Stimulated activated CD8-positive, alpha-beta memory T cell treated with anti-CD3 and anti-CD28 coated beads, Interleukin-4, amount 100 ng/mL, for 24 hours (primary cell): Measurements from ENCODE around the gene DNASE2.
"Not testable (repeated sequence)": the region's sequence is repeated elsewhere in the genome, so short reads cannot be mapped to it uniquely, and the experiment has no call there.

ENCODE experiments used
- DNase-seq: peaks from one replicate; pipeline ENCODE4 v3.0.0-alpha.2; 2020; ENCODE audit warnings: low read depth

DNASE2 gene

DNA sequence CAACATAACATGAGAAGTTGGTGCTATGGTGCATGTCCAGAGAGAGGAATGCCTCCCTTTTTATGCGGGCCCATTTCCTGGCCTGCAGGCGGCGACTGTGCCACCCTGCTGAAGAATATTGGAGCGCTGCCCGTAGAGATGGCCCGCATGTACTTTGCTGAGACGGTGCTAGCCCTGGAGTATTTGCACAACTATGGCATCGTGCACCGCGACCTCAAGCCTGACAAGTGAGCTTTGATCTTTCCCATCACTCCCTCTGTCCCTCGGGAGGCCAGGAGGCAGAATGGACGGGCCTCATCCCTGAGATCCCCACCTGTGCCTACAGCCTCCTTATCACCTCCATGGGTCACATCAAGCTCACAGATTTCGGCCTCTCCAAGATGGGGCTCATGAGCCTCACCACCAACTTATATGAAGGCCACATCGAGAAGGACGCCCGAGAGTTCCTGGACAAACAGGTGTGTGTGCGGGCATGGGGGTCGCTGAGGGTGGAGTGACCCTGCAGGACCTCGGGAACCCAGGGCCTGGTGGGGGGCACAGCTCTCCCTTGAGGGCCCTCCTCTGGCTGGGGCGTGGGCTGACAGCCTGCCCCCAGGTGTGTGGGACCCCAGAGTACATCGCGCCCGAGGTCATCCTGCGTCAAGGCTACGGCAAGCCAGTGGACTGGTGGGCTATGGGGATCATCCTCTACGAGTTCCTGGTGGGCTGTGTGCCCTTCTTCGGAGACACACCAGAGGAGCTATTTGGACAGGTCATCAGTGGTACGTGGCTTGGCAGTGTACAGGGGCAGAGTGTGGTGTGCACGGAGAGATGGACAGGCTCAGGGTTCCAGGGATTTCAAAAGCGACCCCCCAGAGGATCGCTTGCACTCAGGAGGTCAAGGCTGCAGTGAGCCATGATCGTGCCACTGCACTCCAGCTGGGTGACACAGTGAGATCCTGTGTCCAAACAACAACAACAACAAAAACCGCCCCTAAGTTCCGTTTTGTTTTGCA, 16.2 kb downstream of the DNASE2 start:
- no peak for DNase-seq

GRCh38 chr19:12864143-12864542, 17.1 kb downstream of the DNASE2 start:
- no peak for DNase-seq

- no peak for DNase-seq
Measured at GRCh38 chr19:12859546-12859945, 21.7 kb downstream of the DNASE2 start.

DNA sequence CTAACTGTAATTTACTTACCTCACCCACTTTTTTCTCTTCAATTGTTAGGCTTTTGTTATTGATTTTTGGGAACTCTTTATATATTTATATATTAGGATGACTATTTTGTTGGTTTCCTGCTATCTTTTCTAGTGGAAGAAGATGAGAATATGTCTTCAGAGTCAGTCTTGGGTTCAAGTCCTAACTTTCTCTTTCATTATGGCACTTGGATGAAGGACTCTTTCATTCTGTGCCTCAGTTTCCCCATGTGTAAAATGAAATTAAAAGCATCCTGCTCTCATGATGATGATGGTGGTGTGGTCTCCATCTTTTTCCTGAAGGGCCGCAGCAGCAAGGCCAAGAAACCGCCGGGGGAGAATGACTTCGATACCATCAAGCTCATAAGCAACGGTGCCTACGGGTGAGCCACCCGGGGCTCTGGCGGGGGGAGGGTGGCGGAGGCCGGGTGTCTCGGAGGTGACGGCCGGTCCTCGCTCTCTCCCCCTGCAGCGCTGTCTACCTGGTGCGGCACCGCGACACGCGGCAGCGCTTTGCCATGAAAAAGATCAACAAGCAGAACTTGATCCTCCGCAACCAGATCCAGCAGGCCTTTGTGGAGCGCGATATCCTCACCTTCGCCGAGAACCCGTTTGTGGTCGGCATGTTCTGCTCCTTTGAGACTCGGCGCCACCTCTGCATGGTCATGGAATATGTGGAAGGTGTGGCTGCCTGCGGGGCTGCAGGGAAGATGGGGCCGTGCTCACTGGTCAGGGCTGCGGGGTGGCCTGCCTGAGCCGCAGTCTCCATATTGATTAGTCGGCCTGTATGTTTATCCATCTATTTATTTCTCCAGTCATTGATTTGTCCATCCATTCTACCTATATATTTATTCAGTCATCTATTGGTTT, 23.0 kb downstream of the DNASE2 start:
- DNase-seq: no peak

DNA sequence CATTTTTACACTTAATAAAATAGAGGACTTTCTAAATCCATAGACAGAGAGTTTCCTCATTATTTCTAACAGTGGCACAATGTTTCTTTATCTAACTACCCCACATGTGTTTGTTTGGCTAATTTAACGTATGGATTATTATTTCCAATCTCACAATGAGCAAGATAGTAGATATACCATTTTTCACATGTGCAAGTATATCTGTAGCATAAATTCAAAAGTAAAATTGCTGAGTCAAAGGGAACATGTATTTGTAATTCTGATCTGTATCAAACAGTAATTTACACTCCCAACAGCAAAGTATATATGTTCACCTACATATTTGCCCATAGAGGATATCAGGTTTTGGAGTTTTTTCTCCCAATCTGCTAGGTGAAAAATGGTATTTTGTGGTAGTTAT, 24.6 kb downstream of the DNASE2 start:
- no peak for DNase-seq

- peak; percentile 81 for DNase-seq
Measured at GRCh38 chr19:12847159-12848139, 33.8 kb downstream of the DNASE2 start.

DNA sequence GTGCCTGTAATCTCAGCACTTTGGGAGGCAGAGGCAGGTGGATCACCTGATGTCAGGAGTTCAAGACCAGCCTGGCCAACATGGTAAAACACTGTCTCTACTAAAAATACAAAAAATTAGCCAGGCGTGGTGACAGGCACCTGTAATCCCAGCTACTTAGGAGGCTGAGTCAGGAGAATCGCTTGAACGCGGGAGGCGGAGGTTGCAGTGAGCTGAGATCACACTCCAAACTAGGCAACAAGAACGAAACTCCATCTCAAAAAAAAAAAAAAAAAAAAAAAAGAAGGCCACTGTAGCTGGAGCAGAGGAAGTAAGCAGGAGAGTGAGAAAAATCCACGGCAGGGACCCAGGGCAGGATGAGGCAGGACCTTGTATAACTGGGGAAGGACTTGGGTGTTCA, 34.6 kb downstream of the DNASE2 start:
- DNase-seq: not testable (repeated sequence)

- DNase-seq: no peak
Measured at GRCh38 chr19:12843999-12844732, 37.1 kb downstream of the DNASE2 start.

- DNase-seq: no peak
Measured at GRCh38 chr19:12843328-12843727, 37.9 kb downstream of the DNASE2 start.

- DNase-seq: no peak
Measured at GRCh38 chr19:12842511-12842910, 38.7 kb downstream of the DNASE2 start.

DNA sequence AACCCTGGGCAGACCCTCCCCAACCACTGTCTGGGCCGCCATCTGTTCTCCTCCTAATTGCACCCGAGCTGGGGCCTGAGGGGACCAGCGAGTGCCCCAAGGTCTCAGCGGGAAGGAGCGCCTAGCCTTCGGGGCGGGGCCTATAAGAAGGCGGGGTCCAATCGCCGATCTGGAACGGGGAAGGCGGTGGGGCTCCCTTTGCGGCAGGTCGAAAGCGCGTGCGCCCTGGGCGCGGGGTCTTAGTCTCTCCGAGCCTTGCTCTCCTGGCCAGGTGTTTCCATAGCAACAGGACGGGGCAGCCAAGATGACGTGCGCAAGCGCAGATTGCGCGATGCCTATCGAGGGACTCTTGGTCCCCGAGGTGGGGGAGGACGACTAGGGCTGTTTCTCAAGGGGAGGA, 40.2 kb downstream of the DNASE2 start:
- no peak for DNase-seq

GRCh38 chr19:12840091-12841079, 40.9 kb downstream of the DNASE2 start:
- no peak for DNase-seq

GRCh38 chr19:12838886-12839756, 42.1 kb downstream of the DNASE2 start:
- DNase-seq: no peak

GRCh38 chr19:12838182-12838885, 42.9 kb downstream of the DNASE2 start, which contains the start of gene MAST1:
MAST1 (plus strand) TSS chr19:12838515; CDS start chr19:12838573, 58 bp downstream.
- DNase-seq: no peak

DNA sequence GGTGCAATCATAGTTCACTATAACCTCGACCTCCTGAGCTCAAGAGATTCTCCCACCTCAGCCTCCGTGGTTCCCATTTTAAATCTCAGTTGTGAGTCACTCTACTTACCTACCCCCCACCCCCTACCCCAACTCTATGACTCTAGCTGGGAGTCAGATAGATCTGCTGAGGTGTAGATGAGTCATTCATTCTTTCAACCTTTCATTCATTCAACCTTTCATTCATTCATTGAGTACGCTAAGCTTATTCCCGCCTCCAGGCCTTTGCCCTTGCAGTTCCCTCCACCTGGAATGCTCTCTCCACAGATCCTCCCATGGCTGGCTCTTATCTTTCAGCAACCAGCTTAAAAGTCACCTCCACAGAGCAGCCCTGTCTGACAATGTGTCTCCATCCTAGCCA, 44.0 kb downstream of the DNASE2 start:
- DNase-seq: no peak

DNA sequence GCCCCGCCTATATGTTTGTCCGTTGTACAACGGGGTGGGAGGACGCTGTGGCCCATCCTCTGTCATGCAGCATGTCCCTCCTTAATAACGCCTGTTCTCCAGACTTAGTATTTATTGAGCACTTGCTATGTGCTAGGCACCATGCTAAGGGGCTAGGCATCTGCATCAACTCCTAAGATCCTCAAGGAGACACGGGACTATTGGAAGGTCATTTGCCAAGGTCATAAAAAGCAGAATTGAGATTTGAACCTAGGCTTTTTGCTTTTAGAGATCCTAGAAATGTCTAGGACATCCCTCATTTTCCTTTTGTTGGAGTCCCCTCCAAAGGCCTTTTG, 44.8 kb downstream of the DNASE2 start:
- no peak for DNase-seq

DNA sequence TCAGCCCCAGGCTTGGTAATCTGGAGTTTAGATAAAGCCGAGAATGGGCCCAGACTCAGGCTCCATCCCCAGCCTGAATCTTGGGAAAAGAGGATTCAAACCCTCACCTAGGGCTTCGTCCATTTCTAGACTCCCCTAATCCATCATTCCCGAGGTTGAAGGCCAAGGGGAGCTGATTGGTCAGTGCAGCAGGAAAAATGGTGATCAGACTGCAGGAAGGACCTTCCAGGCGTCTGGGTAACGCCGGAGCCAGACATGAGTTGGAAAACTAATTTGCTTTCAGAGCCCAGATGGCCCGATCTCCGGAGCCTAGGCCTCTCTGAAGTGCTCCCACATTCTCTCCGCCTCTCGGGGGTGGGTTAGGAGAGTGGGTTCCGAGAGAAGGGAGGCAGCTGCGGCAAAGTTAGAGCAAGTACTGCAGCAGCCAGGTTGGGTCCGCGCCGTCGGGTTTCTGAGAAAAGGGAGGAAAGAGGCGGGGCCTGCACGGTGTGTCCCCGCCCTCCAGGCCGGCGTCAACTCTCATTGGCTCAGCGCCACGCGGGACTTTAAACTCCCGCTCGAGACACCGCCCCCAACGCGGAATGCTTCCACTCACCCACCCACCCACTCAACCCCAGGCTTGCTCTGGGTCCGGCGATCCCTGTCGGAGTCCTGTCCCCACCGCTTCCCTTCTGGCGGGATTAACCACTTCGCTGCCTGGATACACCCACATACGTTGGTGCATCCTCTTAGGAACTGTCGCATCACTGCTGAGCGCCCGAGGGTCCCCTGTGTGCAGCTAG, 46.1 kb downstream of the DNASE2 start:
- no peak for DNase-seq
